Loucy (cell line): ENCODE results near the gene CTR9.

Experiments
- H2AFZ ChIP-seq: fragments of 200-600 bp; sonication (generic); 2 replicates; pipeline ENCODE4 v1.6.0; 2016; ENCODE audit warnings: antibody characterized with exemption, mild to moderate bottlenecking, low read length, moderate library complexity
- H3F3A ChIP-seq: fragments of 200-600 bp; 2 replicates; pipeline ENCODE4 v1.6.0; 2016; ENCODE audit warnings: antibody characterized with exemption, low read depth, mild to moderate bottlenecking
- H3K27me3 ChIP-seq: fragments of 200-600 bp; sonication (generic); 2 replicates; pipeline ENCODE4 v1.6.1; 2014; ENCODE audit warnings: low read length, mild to moderate bottlenecking; ENCODE audit not compliant: insufficient read depth, poor library complexity, severe bottlenecking
- H3K36me3 ChIP-seq: fragments of 200-600 bp; sonication (generic); 2 replicates; pipeline ENCODE4 v1.6.1; 2016; ENCODE audit warnings: low read length; ENCODE audit not compliant: insufficient read depth
- H3K4me1 ChIP-seq: fragments of 200-600 bp; sonication (generic); 2 replicates; pipeline ENCODE4 v1.5.1; 2014; ENCODE audit warnings: low read length, mild to moderate bottlenecking; ENCODE audit not compliant: insufficient read depth, poor library complexity, severe bottlenecking
- H3K4me2 ChIP-seq: fragments of 200-600 bp; sonication (generic); 2 replicates; pipeline ENCODE4 v1.6.0; 2014; ENCODE audit warnings: antibody characterized with exemption, low read length, low read depth, mild to moderate bottlenecking; ENCODE audit not compliant: poor library complexity, severe bottlenecking
- H3K4me3 ChIP-seq: fragments of 200-600 bp; sonication (generic); 2 replicates; pipeline ENCODE4 v1.5.1; 2014; ENCODE audit warnings: low read length, mild to moderate bottlenecking, mixed read lengths; ENCODE audit not compliant: poor library complexity, severe bottlenecking
- H3K79me2 ChIP-seq: fragments of 200-600 bp; sonication (generic); 2 replicates; pipeline ENCODE4 v1.6.1; 2014; ENCODE audit warnings: low read length; ENCODE audit not compliant: insufficient read depth
- H3K9ac ChIP-seq: fragments of 200-600 bp; sonication (generic); 2 replicates; pipeline ENCODE4 v1.6.0; 2014; ENCODE audit warnings: mild to moderate bottlenecking, low read depth, low read length, moderate library complexity; ENCODE audit not compliant: poor library complexity, severe bottlenecking
- H3K9me2 ChIP-seq: fragments of 200-600 bp; sonication (generic); replicated peaks from 2 replicates; pipeline ENCODE4 v1.6.1; 2016; ENCODE audit warnings: low read depth, low read length, mixed read lengths
- H3K9me3 ChIP-seq: fragments of 200-600 bp; sonication (generic); 2 replicates; pipeline ENCODE4 v1.6.1; 2014; ENCODE audit warnings: mild to moderate bottlenecking, antibody characterized with exemption, low read length, low read depth; ENCODE audit not compliant: insufficient read depth
- H4K20me1 ChIP-seq: fragments of 200-600 bp; sonication (generic); 2 replicates; pipeline ENCODE4 v1.6.0; 2014; ENCODE audit warnings: antibody characterized with exemption, low read length, mild to moderate bottlenecking; ENCODE audit not compliant: insufficient read depth, poor library complexity, severe bottlenecking
- CTCF ChIP-seq: fragments of 200-600 bp; sonication (generic); conservative IDR thresholded peaks from 2 replicates; pipeline ENCODE4 v1.5.1; 2014; ENCODE audit warnings: mild to moderate bottlenecking, antibody characterized with exemption, low read length
- EZH2phosphoT487 ChIP-seq: fragments of 200-600 bp; IDR thresholded peaks from 2 replicates; pipeline ENCODE4 v1.6.1; 2018; ENCODE audit warnings: antibody characterized with exemption, mild to moderate bottlenecking, moderate library complexity, borderline replicate concordance

Gene CTR9

DNA sequence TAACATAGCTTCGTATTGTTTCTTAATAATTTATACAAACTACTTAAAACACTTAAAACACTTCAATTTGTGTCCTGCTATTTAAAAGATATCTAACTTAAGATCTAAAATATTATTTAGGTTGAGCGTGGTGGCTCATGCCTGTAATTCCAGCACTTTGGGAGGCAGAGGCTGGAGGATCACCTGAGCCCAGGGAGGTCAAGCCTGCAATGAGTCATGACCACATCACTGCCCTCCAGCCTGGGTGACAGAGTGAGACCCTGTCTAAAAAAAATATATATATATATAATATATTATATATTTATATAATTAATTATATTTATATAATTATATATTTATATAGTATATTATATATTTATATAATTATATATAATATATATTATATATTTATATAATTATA is 4.2 kb upstream of the CTR9 start:
- TF ChIP-seq EZH2phosphoT487, result no peak
- no peak for TF ChIP-seq CTCF
- Histone ChIP-seq H3K9me2 (no peaks in the 10 kb centered on the region), H3F3A (peaks cover 24% of the 10 kb centered on the region), H2AFZ (no peak overlapping the region), H3K36me3 (no peaks in the 10 kb centered on the region), H3K4me2 (no peak overlapping the region), H3K4me1 (peaks cover 73% of the 10 kb centered on the region), H4K20me1 (peaks cover 2% of the 10 kb centered on the region), H3K9me3 (no peaks in the 10 kb centered on the region), H3K79me2 (peaks cover 14% of the 10 kb centered on the region), H3K27me3 (no peaks in the 10 kb centered on the region), H3K9ac (no peak overlapping the region), H3K4me3 (no peak overlapping the region)

- peaks cover 20% of the 10 kb centered on the region for H3F3A ChIP-seq
- H3K36me3 ChIP-seq, result no peaks in the 10 kb centered on the region
- H3K79me2 ChIP-seq, result peaks cover 23% of the 10 kb centered on the region
- H3K9me2 ChIP-seq, result no peaks in the 10 kb centered on the region
- no peak overlapping the region for H2AFZ ChIP-seq
- no peaks in the 10 kb centered on the region for H3K9me3 ChIP-seq
- peaks cover 73% of the 10 kb centered on the region for H3K4me1 ChIP-seq
- H3K4me3 ChIP-seq, result no peak overlapping the region
- peak overlapping the region; percentile 83 for H3K4me2 ChIP-seq
- H3K9ac ChIP-seq, result no peak overlapping the region
- H3K27me3 ChIP-seq, result no peaks in the 10 kb centered on the region
- H4K20me1 ChIP-seq, result peaks cover 8% of the 10 kb centered on the region
- no peak for TF ChIP-seq EZH2phosphoT487
- TF ChIP-seq CTCF, result no peak
Observed at GRCh38 chr11:10747733-10748132, 3.3 kb upstream of the CTR9 start.

GRCh38 chr11:10749476-10749875 is 1.6 kb upstream of the CTR9 start:
- TF ChIP-seq CTCF (no peak), EZH2phosphoT487 (no peak)
- H3F3A ChIP-seq, result peaks cover 5% of the 10 kb centered on the region; the same call in 1 of the 2 replicates
- peak overlapping the region; percentile 83 for H3K4me2 ChIP-seq
- H3K36me3 ChIP-seq, result no peaks in the 10 kb centered on the region
- H3K9me3 ChIP-seq, result no peaks in the 10 kb centered on the region
- H3K27me3 ChIP-seq, result no peaks in the 10 kb centered on the region
- H2AFZ ChIP-seq, result no peak overlapping the region
- H3K4me1 ChIP-seq, result peaks cover 71% of the 10 kb centered on the region
- H3K79me2 ChIP-seq, result peaks cover 40% of the 10 kb centered on the region
- H4K20me1 ChIP-seq, result peaks cover 15% of the 10 kb centered on the region
- H3K4me3 ChIP-seq, result no peak overlapping the region
- peak overlapping the region; percentile 4 for H3K9ac ChIP-seq
- no peaks in the 10 kb centered on the region for H3K9me2 ChIP-seq
